OCI-LY3 (cell line): ENCODE data around the gene MAPK7.

Source experiments
- H2AFZ ChIP-seq: fragments of 200-600, 300-600 bp; shearing (Covaris generic); 2 replicates; pipeline ENCODE4 v1.6.0; 2014; ENCODE audit warnings: antibody characterized with exemption, low read depth, low read length
- H3K27ac ChIP-seq: fragments of 200-600, 300-600 bp; sonication (generic); 2 replicates; pipeline ENCODE4 v1.5.1; 2014; ENCODE audit warnings: mild to moderate bottlenecking, low read length, moderate library complexity, mixed read lengths
- H3K27me3 ChIP-seq: fragments of 200-600, 300-600 bp; sonication (generic); 2 replicates; pipeline ENCODE4 v1.6.1; 2014; ENCODE audit warnings: low read depth, low read length, mixed read lengths
- H3K36me3 ChIP-seq: fragments of 200-600, 300-600 bp; sonication (generic); replicated peaks from 2 replicates; pipeline ENCODE3; 2014; ENCODE audit warnings: low read depth, low read length, mixed read lengths
- H3K4me1 ChIP-seq: fragments of 300-600, 200-600 bp; sonication (generic); 2 replicates; pipeline ENCODE4 v1.6.1; 2014; ENCODE audit warnings: low read length, mixed read lengths
- H3K4me2 ChIP-seq: fragments of 200-600, 300-600 bp; sonication (generic); 2 replicates; pipeline ENCODE4 v1.6.1; 2014; ENCODE audit warnings: low read length, mixed read lengths
- H3K4me3 ChIP-seq: fragments of 300-600, 200-600 bp; sonication (generic); 2 replicates; pipeline ENCODE4 v1.5.1; 2014; ENCODE audit warnings: antibody characterized with exemption, mild to moderate bottlenecking, low read length, moderate library complexity
- H3K79me2 ChIP-seq: fragments of 300-600, 200-600 bp; shearing (Covaris generic); 2 replicates; pipeline ENCODE4 v1.6.1; 2014; ENCODE audit warnings: mild to moderate bottlenecking, low read length, mixed read lengths
- H3K9ac ChIP-seq: fragments of 300-600, 200-600 bp; shearing (Covaris generic); 2 replicates; pipeline ENCODE4 v1.6.0; 2014; ENCODE audit warnings: mild to moderate bottlenecking, low read length, moderate library complexity
- H3K9me3 ChIP-seq: fragments of 200-600, 300-600 bp; shearing (Covaris generic); 2 replicates; pipeline ENCODE4 v1.6.1; 2014; ENCODE audit warnings: low read length, mixed read lengths; ENCODE audit not compliant: insufficient read depth
- H4K20me1 ChIP-seq: fragments of 200-600, 300-600 bp; sonication (generic); 2 replicates; pipeline ENCODE4 v1.6.1; 2016; ENCODE audit warnings: low read length, mixed read lengths; ENCODE audit not compliant: insufficient read depth
- CTCF ChIP-seq: fragments of 200-600, 300-600 bp; sonication (generic); IDR thresholded peaks from 2 replicates; pipeline ENCODE4 v1.5.1; 2014; ENCODE audit warnings: antibody characterized with exemption, low read length, low read depth
- EZH2phosphoT487 ChIP-seq: fragments of 200-600 bp; shearing (Covaris generic); IDR thresholded peaks from 2 replicates; pipeline ENCODE4 v1.6.1; 2018; ENCODE audit warnings: antibody characterized with exemption, mixed run types, low read depth

MAPK7 gene

GRCh38 chr17:19341641-19342610 lies 36.4 kb upstream of the MAPK7 start:
- Histone ChIP-seq H3K27ac (no peak overlapping the region), H3K4me3 (no peak overlapping the region), H2AFZ (no peak overlapping the region), H3K4me2 (no peak overlapping the region), H3K27me3 (no peaks in the 10 kb centered on the region), H3K4me1 (no peaks in the 10 kb centered on the region), H3K9me3 (no peaks in the 10 kb centered on the region), H3K79me2 (no peaks in the 10 kb centered on the region), H4K20me1 (no peaks in the 10 kb centered on the region), H3K36me3 (no peaks in the 10 kb centered on the region), H3K9ac (no peak overlapping the region)
- TF ChIP-seq EZH2phosphoT487 (no peak), CTCF (no peak)

GRCh38 chr17:19342611-19343255 lies 35.6 kb upstream of the MAPK7 start:
- H3K79me2 ChIP-seq: no peaks in the 10 kb centered on the region
- no peak overlapping the region for H3K27ac ChIP-seq
- H3K9ac ChIP-seq: no peak overlapping the region
- no peaks in the 10 kb centered on the region for H3K4me1 ChIP-seq
- H3K36me3 ChIP-seq: no peaks in the 10 kb centered on the region
- H3K4me3 ChIP-seq: no peak overlapping the region
- no peaks in the 10 kb centered on the region for H3K9me3 ChIP-seq
- no peaks in the 10 kb centered on the region for H3K27me3 ChIP-seq
- H4K20me1 ChIP-seq: no peaks in the 10 kb centered on the region
- no peak overlapping the region for H3K4me2 ChIP-seq
- no peak overlapping the region for H2AFZ ChIP-seq
- no peak for TF ChIP-seq CTCF
- no peak for TF ChIP-seq EZH2phosphoT487

GRCh38 chr17:19343256-19343630 lies 35.1 kb upstream of the MAPK7 start:
- H3K36me3 ChIP-seq: no peaks in the 10 kb centered on the region
- no peaks in the 10 kb centered on the region for H3K9me3 ChIP-seq
- no peak overlapping the region for H3K4me2 ChIP-seq
- H3K9ac ChIP-seq: no peak overlapping the region
- H3K4me3 ChIP-seq: no peak overlapping the region
- no peaks in the 10 kb centered on the region for H4K20me1 ChIP-seq
- no peaks in the 10 kb centered on the region for H3K79me2 ChIP-seq
- TF ChIP-seq CTCF (no peak), EZH2phosphoT487 (no peak)
- no peak overlapping the region for H3K27ac ChIP-seq
- H3K27me3 ChIP-seq: no peaks in the 10 kb centered on the region
- H3K4me1 ChIP-seq: no peaks in the 10 kb centered on the region
- no peak overlapping the region for H2AFZ ChIP-seq

- Histone ChIP-seq H3K79me2 (no peaks in the 10 kb centered on the region), H3K27me3 (no peaks in the 10 kb centered on the region), H3K4me1 (no peaks in the 10 kb centered on the region), H3K9ac (no peak overlapping the region), H3K9me3 (no peaks in the 10 kb centered on the region), H2AFZ (no peak overlapping the region), H4K20me1 (no peaks in the 10 kb centered on the region), H3K27ac (no peak overlapping the region), H3K4me3 (no peak overlapping the region), H3K36me3 (no peaks in the 10 kb centered on the region), H3K4me2 (no peak overlapping the region)
- TF ChIP-seq CTCF (no peak), EZH2phosphoT487 (no peak)
Observed at GRCh38 chr17:19343671-19344151, 34.6 kb upstream of the MAPK7 start.
